HL-60/S4 treated with retinoic acid at 250 ng/mL for 4 days and 3 days (cell line): ENCODE measurements around the gene POLR3E.

Experiments
- in situ Hi-C: fragments of 300-500 bp; cut with MboI; formaldehyde crosslinking; loops from 2 replicates; pipeline ENCODE4 v1.7.0; 2022; ENCODE audit warnings: low sequenced_read_pairs

Gene POLR3E, protein sequence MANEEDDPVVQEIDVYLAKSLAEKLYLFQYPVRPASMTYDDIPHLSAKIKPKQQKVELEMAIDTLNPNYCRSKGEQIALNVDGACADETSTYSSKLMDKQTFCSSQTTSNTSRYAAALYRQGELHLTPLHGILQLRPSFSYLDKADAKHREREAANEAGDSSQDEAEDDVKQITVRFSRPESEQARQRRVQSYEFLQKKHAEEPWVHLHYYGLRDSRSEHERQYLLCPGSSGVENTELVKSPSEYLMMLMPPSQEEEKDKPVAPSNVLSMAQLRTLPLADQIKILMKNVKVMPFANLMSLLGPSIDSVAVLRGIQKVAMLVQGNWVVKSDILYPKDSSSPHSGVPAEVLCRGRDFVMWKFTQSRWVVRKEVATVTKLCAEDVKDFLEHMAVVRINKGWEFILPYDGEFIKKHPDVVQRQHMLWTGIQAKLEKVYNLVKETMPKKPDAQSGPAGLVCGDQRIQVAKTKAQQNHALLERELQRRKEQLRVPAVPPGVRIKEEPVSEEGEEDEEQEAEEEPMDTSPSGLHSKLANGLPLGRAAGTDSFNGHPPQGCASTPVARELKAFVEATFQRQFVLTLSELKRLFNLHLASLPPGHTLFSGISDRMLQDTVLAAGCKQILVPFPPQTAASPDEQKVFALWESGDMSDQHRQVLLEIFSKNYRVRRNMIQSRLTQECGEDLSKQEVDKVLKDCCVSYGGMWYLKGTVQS

GRCh38 chr16:22297114-22297870 is at the start of gene POLR3E:
POLR3E (plus strand) TSS chr16:22297409; CDS start chr16:22302969, 5,560 bp downstream.
- in situ Hi-C loops = loop anchor here (5.0 kb wide), 1 partner anchor 100 kb away; no protein-coding TSS in a partner anchor

- in situ Hi-C loops = no loop called here
Measured at GRCh38 chr16:22250522-22250921, 46.7 kb upstream of the POLR3E start.

DNA sequence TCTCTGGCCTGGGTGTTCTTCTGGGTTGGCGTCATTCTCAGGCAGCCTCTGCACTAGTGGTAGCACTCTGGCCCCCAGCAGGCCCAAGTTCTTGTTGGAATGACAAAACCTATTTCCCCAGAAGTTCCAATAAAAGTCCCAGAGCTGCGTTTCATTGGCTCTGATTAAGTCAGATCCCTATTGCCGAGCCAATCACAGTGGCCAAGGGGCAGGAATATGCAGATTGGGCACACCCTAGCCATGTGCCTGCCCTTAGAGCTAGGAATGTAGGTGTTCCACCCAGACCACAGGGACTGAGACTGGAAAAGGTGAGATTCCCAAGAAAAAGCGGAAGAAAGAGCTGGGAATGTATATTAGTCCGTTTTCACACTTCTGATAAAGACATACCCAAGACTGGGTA is 44.9 kb upstream of the POLR3E start:
- in situ Hi-C loops = no loop called here

DNA sequence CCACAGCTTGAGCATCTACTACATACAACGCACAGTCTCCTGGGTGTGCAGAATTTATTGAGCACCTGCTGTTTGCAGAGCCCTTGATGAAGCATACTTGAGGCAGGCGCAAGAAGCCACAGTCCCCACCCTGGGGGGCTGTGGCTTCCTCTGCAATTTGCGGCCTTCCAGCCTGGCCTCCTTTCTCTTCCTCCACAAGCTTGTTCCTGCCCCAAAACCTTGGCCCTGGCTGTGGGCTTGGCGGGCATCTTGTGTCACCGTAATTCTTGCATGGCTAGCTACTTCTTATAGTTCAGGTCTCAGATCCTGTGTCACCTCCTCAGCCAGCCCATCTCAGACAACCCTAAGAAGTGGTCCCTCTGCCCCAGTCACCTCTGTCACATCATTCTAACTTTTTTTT is 43.9 kb upstream of the POLR3E start:
- in situ Hi-C loops = no loop called here

DNA sequence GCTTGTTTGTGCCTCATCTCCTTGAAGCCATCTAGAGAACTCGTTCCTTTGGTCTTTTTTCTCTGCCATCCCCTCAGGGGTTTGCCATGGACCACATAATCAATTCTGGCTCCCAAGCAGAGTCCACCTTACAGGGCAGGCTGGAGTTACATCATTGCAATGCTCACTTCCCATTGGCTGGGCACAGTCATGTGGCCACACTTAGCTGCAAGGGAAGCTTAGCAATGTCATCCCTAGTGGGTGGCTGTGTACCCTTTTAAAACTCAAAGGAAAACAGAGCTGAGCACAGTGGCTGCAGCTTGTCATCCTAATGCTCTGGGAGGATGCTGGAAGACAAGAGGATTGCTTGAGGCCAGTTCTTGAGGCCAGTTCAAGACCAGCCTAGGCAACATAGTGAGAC is 41.9 kb upstream of the POLR3E start:
- in situ Hi-C loops = no loop called here

DNA sequence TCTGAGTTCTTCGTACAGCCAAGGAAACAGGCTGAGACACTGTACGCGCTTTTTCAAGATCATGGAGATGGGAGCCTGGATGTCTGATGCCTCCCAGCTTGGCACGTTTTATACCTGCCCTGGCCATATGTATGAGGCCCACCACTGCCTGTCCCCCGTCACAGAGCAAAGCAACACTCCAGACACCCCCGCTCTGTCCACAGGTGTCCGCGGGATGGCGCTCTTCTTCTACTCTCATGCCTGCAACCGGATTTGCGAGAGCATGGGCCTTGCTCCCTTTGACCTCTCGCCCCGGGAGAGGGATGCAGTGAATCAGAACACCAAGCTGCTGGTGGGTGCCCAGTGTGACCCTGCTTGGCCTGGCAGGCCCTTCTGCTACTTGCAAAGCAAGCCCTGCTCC is 39.8 kb upstream of the POLR3E start:
- in situ Hi-C loops = no loop called here

DNA sequence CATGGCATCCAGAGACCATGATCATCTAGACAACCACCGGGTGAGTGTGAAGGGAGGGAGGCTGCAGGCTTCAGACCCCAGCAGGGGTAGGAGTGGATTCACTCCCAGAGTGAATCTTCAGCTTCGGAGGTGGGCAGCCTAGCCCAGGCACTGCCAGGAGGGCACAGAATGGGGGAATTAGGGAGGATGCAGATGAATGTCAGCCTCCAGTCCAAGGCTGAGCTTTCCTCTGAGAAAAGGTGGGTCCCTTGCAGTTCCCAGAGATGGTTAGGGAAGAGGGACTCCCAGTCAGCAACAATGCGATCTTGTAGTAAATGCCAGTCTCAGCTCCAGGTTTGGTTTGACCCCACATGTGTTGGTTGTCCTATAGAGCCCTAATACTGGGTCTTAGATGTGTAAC is 36.7 kb upstream of the POLR3E start:
- in situ Hi-C loops = no loop called here

GRCh38 chr16:22262460-22262859 is 34.7 kb upstream of the POLR3E start:
- in situ Hi-C loops = no loop called here

DNA sequence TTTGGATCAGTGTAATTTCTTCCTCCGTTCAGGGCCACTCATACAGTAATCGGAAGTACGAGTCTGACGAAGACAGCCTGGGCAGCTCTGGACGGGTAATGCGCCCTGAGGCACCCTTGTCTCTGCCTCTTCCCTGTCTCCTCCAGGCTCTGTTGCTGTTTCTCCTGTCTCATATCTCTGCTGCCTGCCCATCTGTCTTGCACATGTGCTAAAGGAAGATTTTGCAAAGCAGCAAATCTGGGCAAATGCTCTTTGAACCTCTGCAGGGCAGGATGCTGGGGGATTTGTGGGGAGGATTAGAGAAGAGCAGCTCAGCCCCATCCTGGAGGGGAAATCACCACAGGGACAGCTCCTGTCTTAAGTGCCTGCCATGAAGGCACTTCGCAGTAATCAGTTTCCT is 32.4 kb upstream of the POLR3E start:
- in situ Hi-C loops = no loop called here

DNA sequence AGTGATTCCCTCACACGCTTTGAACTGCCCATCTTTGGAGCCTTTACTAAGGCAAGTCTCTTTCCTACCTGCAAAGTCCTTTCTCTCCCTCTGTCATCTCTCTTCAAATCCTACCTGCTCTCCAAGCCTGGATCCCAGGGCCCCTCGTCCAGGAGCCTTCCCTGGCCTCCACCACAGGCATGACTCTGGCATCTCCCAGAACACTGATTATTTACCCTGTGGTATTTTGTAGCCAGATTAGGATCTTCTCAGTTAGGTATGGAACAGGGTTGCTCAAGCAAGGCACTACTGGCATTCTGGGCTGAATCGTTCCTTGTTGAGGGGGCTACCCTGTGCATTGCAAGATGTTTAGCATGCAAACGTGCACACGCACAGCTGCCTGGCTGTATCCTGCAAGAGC is 31.9 kb upstream of the POLR3E start:
- in situ Hi-C loops = no loop called here

DNA sequence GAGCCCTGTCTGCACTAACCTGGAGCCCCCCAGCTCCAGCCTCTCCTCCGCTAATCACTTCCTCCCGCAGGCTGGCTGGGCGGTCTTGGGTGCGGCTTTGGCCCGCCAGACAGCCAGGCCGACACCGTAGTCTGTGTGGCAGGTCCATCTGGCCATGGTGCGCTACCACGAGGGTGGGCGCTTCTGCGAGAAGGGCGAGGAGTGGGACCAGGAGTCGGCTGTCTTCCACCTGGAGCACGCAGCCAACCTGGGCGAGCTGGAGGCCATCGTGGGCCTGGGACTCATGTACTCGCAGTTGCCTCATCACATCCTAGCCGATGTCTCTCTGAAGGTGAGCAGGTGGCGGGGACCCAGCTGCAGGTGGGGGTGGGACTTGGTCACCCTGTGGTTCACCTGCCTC is 30.7 kb upstream of the POLR3E start:
- in situ Hi-C loops = no loop called here

- in situ Hi-C loops = no loop called here
Measured at GRCh38 chr16:22267764-22268163, 29.4 kb upstream of the POLR3E start.

- in situ Hi-C loops = no loop called here
Measured at GRCh38 chr16:22270525-22270924, 26.7 kb upstream of the POLR3E start.

DNA sequence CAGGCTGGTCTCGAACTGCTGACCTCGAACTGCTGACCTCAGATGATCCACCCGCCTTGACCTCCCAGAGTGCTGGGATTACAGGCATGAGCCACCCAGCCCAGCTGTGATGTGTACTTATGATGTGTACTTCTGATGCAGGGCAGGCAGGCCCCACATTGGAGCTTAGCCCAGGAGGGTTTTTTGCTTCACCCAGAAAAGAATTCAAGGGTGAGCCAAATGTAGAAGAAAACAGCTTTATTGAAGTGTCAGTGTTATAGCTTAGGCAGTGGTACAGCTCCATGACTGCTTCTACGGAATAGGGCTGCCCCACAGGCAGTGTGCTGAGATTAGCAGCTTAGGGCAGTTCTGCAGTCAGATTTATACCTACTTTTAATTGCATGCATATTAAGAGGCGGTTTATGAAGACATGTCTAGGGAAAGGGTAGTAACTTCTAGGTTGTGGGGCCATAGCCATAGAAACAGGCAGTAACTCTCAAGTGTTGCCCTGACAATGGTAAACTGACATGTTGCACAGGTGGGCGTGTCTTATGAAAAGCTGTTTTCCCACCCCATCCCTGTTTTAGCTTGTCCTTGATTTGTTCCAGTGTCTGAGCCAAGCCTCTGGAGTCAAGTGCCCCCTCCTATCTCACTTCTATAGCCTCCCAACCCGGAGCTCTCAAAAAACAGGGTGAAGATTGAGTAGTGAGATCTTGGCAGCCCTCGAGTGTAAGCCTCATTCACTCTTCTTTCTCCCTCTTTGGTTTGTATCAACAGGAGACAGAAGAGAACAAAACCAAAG is 24.1 kb upstream of the POLR3E start:
- in situ Hi-C loops = no loop called here

GRCh38 chr16:22274916-22275315 is 22.3 kb upstream of the POLR3E start:
- in situ Hi-C loops = no loop called here

DNA sequence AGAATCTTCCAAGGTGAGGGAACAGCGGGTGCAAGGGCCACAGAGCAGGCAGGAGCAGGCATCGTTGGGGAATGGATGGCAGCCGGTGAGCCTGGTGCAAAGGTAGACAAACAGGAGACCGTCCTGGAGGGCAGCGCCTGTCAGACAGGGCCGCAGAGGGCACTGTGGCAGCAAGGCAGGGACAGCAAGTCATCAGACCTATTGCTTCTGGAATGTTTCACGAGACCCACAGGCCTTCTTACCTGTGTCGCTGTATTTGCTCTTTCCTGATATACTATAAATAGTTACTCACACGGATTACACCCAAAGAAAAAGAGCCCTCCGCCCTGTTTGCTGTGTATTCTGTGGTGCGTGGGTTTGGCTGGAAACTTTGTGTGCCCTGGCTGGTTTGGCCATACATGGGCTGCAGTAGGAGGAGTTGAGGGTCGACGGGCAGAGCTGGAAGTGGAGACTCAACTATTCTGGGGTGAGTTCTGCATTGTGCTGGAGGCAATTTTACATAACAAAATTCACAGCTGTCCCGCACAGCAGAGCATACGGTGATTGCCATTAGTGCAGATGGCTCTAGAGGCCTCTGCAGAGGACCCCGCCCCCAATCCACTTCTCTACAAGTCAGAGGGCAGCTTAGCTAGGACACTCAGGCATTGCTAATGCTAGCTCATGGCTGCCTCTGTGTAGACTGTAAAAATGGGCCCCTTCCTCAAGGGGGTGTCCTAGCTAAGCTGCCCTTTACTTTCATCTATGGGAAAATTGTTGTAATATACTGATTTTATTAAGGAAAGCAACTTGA is 18.6 kb upstream of the POLR3E start:
- in situ Hi-C loops = no loop called here

DNA sequence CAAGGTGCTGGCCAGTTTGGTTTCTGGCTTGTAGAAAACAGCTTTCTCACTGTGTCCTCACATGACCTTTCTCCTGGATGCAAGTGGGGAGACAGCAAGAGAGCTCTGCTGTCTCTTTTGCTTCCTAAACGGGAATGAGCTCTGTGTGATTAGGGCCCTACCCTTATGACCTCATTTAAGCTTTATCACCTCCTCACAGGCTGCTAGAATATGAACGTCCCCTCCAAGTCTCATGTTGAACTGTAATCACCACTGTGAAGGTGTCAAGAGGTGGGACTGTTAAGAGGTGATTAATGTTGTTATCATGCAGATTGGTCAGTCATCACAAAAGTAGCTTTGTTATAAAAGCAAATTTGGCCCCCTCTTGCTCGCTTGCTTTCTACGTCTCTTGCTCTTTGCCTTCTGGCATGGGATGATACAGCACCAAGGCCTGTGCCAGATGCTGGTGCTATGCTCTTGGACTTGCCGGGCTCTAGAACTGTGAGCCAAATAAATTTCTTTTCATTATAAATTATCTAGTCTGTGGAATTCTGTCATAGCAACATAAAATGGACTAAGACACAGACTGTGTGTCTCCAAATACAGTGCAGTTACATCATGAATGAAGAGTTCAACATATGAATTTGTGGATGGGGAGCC is 14.8 kb upstream of the POLR3E start:
- in situ Hi-C loops = no loop called here

DNA sequence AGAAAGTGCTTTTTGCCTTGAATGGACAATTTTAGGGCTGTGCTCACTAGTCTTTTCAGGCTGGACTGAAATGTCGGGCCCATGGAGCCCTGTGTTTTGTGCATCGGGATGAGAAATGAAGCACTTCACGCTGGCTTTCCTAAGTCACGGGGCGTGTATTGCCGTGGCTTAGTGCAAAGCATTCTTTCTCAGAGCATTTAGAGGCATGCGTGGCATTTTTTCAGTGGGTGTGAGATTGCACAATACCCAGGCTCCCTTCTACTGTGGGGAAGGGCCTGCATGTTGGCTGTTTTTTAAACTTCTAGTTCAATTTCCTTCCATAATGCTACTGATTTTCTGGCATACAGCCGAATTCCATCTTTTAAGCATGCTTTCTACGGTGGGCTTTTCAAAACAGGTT is 12.6 kb upstream of the POLR3E start:
- in situ Hi-C loops = no loop called here

- in situ Hi-C loops = no loop called here
Measured at GRCh38 chr16:22285080-22285479, 12.1 kb upstream of the POLR3E start.

DNA sequence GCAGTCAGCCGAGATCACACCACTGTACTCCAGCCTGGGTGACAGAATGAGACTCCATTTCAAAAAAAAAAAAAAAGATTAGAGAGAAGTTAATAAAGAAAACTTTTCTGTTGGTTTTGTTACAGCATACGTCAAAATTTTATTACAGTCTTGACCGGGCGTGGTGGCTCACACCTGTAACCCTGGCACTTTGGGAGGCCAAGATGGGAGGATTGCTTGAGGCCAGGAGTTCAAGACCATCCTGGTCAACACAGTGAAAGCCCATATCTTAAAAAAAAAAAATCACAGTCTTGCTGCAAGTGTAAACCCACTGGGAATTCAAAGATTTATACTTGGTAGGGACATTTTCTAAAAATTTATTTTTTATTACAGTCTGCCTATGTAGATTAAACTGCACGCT is 6.2 kb upstream of the POLR3E start:
- in situ Hi-C loops = no loop called here
